Measurements from ENCODE around the gene IGF2BP3. TPM values are rescaled to one million over a fixed set of nuclear protein-coding genes. Genes with fewer than 3 reads are reported as not detected.

Gene IGF2BP3
- total RNA-seq, 4 donors from 2014 or later = 45.8 TPM; not detected in 3

DNA sequence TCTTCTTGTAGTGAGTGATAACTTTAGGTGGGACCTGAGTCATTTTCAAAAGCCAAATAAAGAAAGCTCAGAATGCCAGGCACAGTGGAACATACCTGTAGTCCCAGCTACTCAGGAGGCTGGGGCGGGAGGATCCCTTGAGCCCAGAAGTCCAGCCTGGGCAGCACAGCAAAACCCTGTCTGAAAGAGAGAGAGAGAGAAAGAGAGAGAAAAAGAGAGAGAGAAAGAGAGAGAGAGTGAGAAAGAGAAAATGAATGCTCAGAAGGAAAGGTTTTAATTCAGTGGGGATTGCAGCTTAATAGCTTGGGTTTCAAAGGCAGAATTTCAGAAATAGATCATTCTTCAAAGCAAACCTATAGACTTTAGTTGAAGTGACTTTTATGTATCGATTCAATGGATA, 198.0 kb downstream of the IGF2BP3 start:
- Histone ChIP-seq H3K27me3 (no peaks in the 10 kb centered on the region), H3K36me3 (no peaks in the 10 kb centered on the region), H3K9me3 (no peaks in the 10 kb centered on the region), H3K4me1 (no peaks in the 10 kb centered on the region), H3K4me3 (no peak overlapping the region), H3K27ac (no peak overlapping the region)
- no peak for DNase-seq
- intact Hi-C loops (cut with DNase I; ENCODE audit: low total_unique reads) = no loop called here
- TF ChIP-seq POLR2A (IDR thresholded peaks at IDR 0.05) = no peak

DNA sequence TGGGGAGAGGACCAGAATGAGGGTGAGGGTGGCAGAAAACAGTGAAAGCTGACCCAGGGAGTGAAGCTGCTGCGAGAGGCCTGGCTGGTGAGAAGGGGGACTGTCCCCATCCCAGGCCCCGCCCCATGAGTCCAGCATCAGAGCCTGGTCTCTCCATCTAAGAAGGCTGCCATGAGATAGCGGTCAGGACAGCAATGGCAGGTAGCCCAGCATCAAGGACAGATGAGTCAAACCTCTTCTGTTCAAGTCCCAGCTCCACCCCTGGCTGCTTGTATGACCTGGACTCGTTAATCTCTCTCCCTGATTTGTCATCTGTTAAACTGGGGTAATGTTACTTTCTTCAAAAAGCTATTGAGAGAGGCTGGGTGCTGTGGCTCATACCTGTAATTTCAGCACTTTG, 201.5 kb downstream of the IGF2BP3 start:
- Histone ChIP-seq H3K36me3 (no peaks in the 10 kb centered on the region), H3K4me3 (no peak overlapping the region), H3K4me1 (no peaks in the 10 kb centered on the region), H3K27me3 (no peaks in the 10 kb centered on the region), H3K27ac (no peak overlapping the region), H3K9me3 (no peaks in the 10 kb centered on the region)
- intact Hi-C loops (cut with DNase I; ENCODE audit: low total_unique reads) = no loop called here
- DNase-seq = no peak
- TF ChIP-seq, protein P1, sequence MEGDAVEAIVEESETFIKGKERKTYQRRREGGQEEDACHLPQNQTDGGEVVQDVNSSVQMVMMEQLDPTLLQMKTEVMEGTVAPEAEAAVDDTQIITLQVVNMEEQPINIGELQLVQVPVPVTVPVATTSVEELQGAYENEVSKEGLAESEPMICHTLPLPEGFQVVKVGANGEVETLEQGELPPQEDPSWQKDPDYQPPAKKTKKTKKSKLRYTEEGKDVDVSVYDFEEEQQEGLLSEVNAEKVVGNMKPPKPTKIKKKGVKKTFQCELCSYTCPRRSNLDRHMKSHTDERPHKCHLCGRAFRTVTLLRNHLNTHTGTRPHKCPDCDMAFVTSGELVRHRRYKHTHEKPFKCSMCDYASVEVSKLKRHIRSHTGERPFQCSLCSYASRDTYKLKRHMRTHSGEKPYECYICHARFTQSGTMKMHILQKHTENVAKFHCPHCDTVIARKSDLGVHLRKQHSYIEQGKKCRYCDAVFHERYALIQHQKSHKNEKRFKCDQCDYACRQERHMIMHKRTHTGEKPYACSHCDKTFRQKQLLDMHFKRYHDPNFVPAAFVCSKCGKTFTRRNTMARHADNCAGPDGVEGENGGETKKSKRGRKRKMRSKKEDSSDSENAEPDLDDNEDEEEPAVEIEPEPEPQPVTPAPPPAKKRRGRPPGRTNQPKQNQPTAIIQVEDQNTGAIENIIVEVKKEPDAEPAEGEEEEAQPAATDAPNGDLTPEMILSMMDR (IDR thresholded peaks at IDR 0.05) = no peak
- TF ChIP-seq POLR2A (IDR thresholded peaks at IDR 0.05) = no peak

DNA sequence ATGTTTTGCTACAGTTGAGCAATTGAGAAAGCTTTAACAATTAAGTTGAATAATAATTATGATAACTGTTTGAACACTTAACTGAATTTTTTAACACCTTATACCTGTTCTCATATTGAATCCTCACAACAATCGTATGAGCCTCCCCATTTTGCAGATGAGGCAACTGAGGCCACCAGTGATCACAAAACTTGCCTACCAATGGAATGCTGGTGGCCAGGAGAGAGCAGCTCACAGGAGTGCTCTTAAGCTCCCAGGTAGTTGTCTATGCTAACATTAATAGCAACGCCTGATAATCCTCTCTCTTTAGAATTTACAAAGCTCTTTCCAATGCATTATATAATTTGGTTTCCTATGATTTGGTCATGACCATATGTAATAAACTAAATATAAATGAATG, 202.1 kb downstream of the IGF2BP3 start:
- no peaks in the 10 kb centered on the region for H3K36me3 ChIP-seq
- intact Hi-C loops (cut with DNase I; ENCODE audit: low total_unique reads) = no loop called here

DNA sequence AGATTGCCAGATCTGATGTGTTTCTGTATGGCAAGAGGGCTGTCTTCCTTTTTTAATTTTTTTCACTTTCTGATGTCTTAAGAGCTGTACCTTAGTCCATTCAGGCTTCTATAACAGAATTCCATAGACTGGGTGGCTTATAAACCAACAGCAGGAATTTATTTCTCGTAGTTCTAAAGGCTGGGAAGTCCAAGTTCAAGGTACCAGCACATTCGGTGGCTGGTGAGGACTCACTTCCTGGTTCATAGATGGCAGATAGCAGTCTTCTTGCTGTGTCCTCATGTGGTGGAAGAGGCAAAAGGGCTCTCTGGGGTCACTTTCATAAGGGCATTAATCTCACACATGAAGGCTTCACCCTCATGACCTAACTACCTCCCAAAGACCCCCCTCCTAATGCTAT, 202.9 kb downstream of the IGF2BP3 start:
- no peaks in the 10 kb centered on the region for H3K27me3 ChIP-seq
- TF ChIP-seq, protein P1 (IDR thresholded peaks at IDR 0.05) = no peak
- TF ChIP-seq POLR2A (IDR thresholded peaks at IDR 0.05) = no peak
- no peak for DNase-seq
- intact Hi-C loops (cut with DNase I; ENCODE audit: low total_unique reads) = no loop called here
- H3K27ac ChIP-seq = no peak overlapping the region
- H3K36me3 ChIP-seq = no peaks in the 10 kb centered on the region
- H3K4me3 ChIP-seq = no peak overlapping the region
- no peaks in the 10 kb centered on the region for H3K9me3 ChIP-seq
- H3K4me1 ChIP-seq = no peaks in the 10 kb centered on the region

More for the DNA sequence above, 202.1 kb downstream of the IGF2BP3 start:
- no peak for DNase-seq
- H3K27ac ChIP-seq = no peak overlapping the region
- H3K4me1 ChIP-seq = no peaks in the 10 kb centered on the region
- H3K9me3 ChIP-seq = no peaks in the 10 kb centered on the region
- H3K4me3 ChIP-seq = no peak overlapping the region
- TF ChIP-seq, protein P1 (IDR thresholded peaks at IDR 0.05) = no peak
- TF ChIP-seq POLR2A (IDR thresholded peaks at IDR 0.05) = no peak
- H3K27me3 ChIP-seq = no peaks in the 10 kb centered on the region

DNA sequence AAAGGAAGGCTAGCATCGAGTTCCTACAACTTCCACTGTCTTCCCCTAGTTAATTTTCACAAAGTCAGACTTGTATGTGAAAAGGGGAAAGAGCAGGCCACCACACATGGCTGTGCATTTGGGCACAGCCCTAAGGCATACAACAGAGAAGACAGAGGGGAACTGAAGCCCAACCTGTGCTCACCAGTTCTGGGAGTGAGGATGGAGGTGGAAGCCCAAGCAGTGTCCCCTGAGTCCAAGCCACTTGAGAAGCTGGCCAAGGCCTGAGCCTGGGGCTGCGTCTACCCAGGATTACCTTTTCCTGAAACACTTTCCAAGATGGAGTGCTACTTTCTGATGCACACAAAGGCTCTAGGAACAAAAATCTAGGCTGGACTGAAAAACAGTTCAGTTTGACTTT, 203.4 kb downstream of the IGF2BP3 start:
- H3K4me1 ChIP-seq = no peaks in the 10 kb centered on the region
- no peak overlapping the region for H3K4me3 ChIP-seq
- DNase-seq = no peak
- no peak overlapping the region for H3K27ac ChIP-seq
- no peak for TF ChIP-seq POLR2A (IDR thresholded peaks at IDR 0.05)
- TF ChIP-seq, protein P1 (IDR thresholded peaks at IDR 0.05) = no peak
- H3K27me3 ChIP-seq = no peaks in the 10 kb centered on the region
- intact Hi-C loops (cut with DNase I; ENCODE audit: low total_unique reads) = no loop called here
- no peaks in the 10 kb centered on the region for H3K36me3 ChIP-seq
- no peaks in the 10 kb centered on the region for H3K9me3 ChIP-seq

DNA sequence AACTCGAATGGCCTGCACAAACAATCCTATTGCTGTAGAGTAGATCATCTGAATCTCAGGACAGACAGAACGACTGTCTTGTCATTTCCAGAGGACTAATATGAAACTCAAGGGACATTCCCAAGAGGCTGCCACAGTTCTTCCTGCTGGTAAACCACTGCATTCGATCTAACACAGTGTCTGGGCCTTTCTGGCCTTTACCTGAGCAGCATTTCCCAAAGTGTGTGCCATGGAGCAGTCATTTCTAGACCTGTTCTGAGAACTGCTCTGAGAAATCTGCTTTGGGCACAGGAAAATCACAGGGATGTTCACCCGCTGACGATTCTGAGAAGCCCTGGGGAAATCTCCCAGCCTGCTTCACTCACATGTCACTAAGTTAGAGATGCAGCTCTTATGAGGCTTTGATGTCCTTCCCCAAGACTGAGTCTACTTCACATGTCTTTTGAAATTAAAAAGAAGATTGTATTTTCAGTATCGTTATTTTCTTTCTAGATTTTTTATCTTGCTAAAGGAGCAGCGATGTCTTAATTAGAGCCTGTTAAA, 205.3 kb downstream of the IGF2BP3 start:
- intact Hi-C loops (cut with DNase I; ENCODE audit: low total_unique reads) = no loop called here
- Histone ChIP-seq H3K27ac (no peak overlapping the region), H3K4me1 (no peaks in the 10 kb centered on the region), H3K36me3 (no peaks in the 10 kb centered on the region), H3K4me3 (no peak overlapping the region), H3K27me3 (no peaks in the 10 kb centered on the region), H3K9me3 (no peaks in the 10 kb centered on the region)
- DNase-seq = no peak
- TF ChIP-seq, protein P1 (IDR thresholded peaks at IDR 0.05) = no peak
- TF ChIP-seq POLR2A (IDR thresholded peaks at IDR 0.05) = no peak
